GM23338 (cell line): ENCODE results near the gene NFRKB. TPM values are rescaled to one million over a fixed set of nuclear protein-coding genes. Genes with fewer than 3 reads are reported as not detected.

Source experiments
- ATAC-seq: fragments of 200-7000 bp; cut with Tn5 transposase; 3 replicates; pipeline ENCODE4 v1.9.1; 2020
- DNase-seq: peaks from one replicate; pipeline ENCODE4 v3.0.0-alpha.2; 2015; ENCODE audit warnings: low spot score
- H2AFZ ChIP-seq: fragments of 200-600 bp; sonication (generic); 2 replicates; pipeline ENCODE4 v1.8.0; 2016; ENCODE audit warnings: antibody characterized with exemption, mild to moderate bottlenecking, moderate library complexity
- H3F3A ChIP-seq: fragments of 200-600 bp; sonication (generic); replicated peaks from 2 replicates; pipeline ENCODE4 v1.8.0; 2017; ENCODE audit warnings: antibody characterized with exemption, mixed run types, low read depth
- H3K27ac ChIP-seq: fragments of 200-600 bp; sonication (generic); 2 replicates; pipeline ENCODE4 v1.6.1; 2016; ENCODE audit warnings: low read depth
- H3K27me3 ChIP-seq: fragments of 200-600 bp; sonication (generic); 2 replicates; pipeline ENCODE4 v1.8.0; 2016; ENCODE audit warnings: mild to moderate bottlenecking, mixed run types, moderate library complexity; ENCODE audit not compliant: insufficient read depth
- H3K36me3 ChIP-seq: fragments of 200-600 bp; sonication (generic); 2 replicates; pipeline ENCODE4 v1.8.0; 2016; ENCODE audit warnings: mild to moderate bottlenecking; ENCODE audit not compliant: insufficient read depth
- H3K4me1 ChIP-seq: fragments of 200-600 bp; sonication (generic); 2 replicates; pipeline ENCODE4 v1.8.0; 2016; ENCODE audit warnings: mild to moderate bottlenecking, moderate library complexity; ENCODE audit not compliant: insufficient read depth
- H3K4me2 ChIP-seq: fragments of 200-600 bp; sonication (generic); 2 replicates; pipeline ENCODE4 v1.7.1; 2017; ENCODE audit warnings: mixed run types
- H3K4me3 ChIP-seq: fragments of 200-600 bp; sonication (generic); 2 replicates; pipeline ENCODE4 v1.6.1; 2016; ENCODE audit warnings: mixed run types
- H3K79me2 ChIP-seq: fragments of 200-600 bp; sonication (generic); replicated peaks from 2 replicates; pipeline ENCODE4 v1.8.0; 2017; ENCODE audit warnings: mild to moderate bottlenecking; ENCODE audit not compliant: insufficient read depth
- H3K9me2 ChIP-seq: fragments of 200-600 bp; sonication (generic); 2 replicates; pipeline ENCODE4 v1.8.0; 2017; ENCODE audit not compliant: insufficient read depth
- H4K20me1 ChIP-seq: fragments of 200-600 bp; sonication (generic); replicated peaks from 2 replicates; pipeline ENCODE4 v1.8.0; 2017; ENCODE audit warnings: mild to moderate bottlenecking; ENCODE audit not compliant: insufficient read depth
- H3K27ac Mint-ChIP-seq: 2 replicates; pipeline ENCODE4 v1.8.0; 2020; ENCODE audit warnings: inconsistent platforms, mild to moderate bottlenecking, moderate library complexity, mixed read lengths
- H3K27me3 Mint-ChIP-seq: 3 replicates; pipeline ENCODE4 v1.8.0; 2022; ENCODE audit warnings: low read depth, mild to moderate bottlenecking, moderate library complexity, mixed read lengths, inconsistent platforms; ENCODE audit not compliant: insufficient read depth, poor library complexity
- H3K36me3 Mint-ChIP-seq: 3 replicates; pipeline ENCODE4 v1.8.0; 2021; ENCODE audit warnings: low read depth, mild to moderate bottlenecking, inconsistent platforms, moderate library complexity, mixed read lengths
- H3K4me1 Mint-ChIP-seq: 3 replicates; pipeline ENCODE4 v1.8.0; 2020; ENCODE audit warnings: mild to moderate bottlenecking, inconsistent platforms, mixed read lengths
- H3K4me3 Mint-ChIP-seq: 3 replicates; pipeline ENCODE4 v1.8.0; 2021; ENCODE audit warnings: moderate library complexity, mild to moderate bottlenecking, inconsistent platforms, mixed read lengths
- H3K9me3 Mint-ChIP-seq: 3 replicates; pipeline ENCODE4 v1.8.0; 2020; ENCODE audit warnings: moderate library complexity, mild to moderate bottlenecking, inconsistent platforms, mixed read lengths
- CREB1 ChIP-seq: fragments of 250-450 bp; sonication (Bioruptor Pico); IDR thresholded peaks from 2 replicates; pipeline ENCODE4 v1.5.0; 2020; ENCODE audit warnings: low read depth, mild to moderate bottlenecking, moderate library complexity
- EZH2 ChIP-seq: fragments of 200-600 bp; sonication (generic); IDR thresholded peaks from one replicate; pipeline ENCODE4 v1.8.0; 2017; ENCODE audit warnings: antibody characterized with exemption, mild to moderate bottlenecking, low read depth; ENCODE audit not compliant: unreplicated experiment
- EZH2phosphoT487 ChIP-seq: fragments of 200-600 bp; sonication (generic); IDR thresholded peaks from one replicate; pipeline ENCODE4 v1.8.1; 2018; ENCODE audit warnings: antibody characterized with exemption; ENCODE audit not compliant: unreplicated experiment
- JUNB ChIP-seq: IDR thresholded peaks from one replicate; pipeline ENCODE4 v1.6.1; 2016; ENCODE audit warnings: antibody characterized with exemption; ENCODE audit not compliant: unreplicated experiment
- NANOG ChIP-seq: IDR thresholded peaks from 2 replicates; pipeline ENCODE4 v1.6.1; 2016; ENCODE audit warnings: antibody characterized with exemption, borderline replicate concordance
- POLR2AphosphoS5 ChIP-seq: IDR thresholded peaks from 2 replicates; pipeline ENCODE4 v1.6.1; 2016; ENCODE audit warnings: antibody characterized with exemption, low read depth
- REST ChIP-seq: IDR thresholded peaks from one replicate; pipeline ENCODE4 v1.6.1; 2018; ENCODE audit warnings: antibody characterized with exemption; ENCODE audit not compliant: unreplicated experiment
- STAT1 ChIP-seq: IDR thresholded peaks from one replicate; pipeline ENCODE4 v1.6.1; 2016; ENCODE audit warnings: antibody characterized with exemption; ENCODE audit not compliant: unreplicated experiment
- ZNF114 ChIP-seq: fragments of 250-450 bp; sonication (Bioruptor Pico); IDR thresholded peaks from 2 replicates; pipeline ENCODE4 v1.5.0; 2020; ENCODE audit warnings: mild to moderate bottlenecking, moderate library complexity
- ZNF331 ChIP-seq: fragments of 250-450 bp; sonication (Bioruptor Pico); IDR thresholded peaks from 2 replicates; pipeline ENCODE4 v1.5.0; 2020; ENCODE audit warnings: low read depth, mild to moderate bottlenecking, moderate library complexity
- polyA plus RNA-seq: library from polyadenylated mRNA; unstranded; fragments of >200 nt; fragmentation: Nextera tagmentation; extraction: Ambion mirVana; gene quantifications from 2 replicates; pipeline ENCODE4 v1.2.1, GENCODE V29; 2016
- total RNA-seq: library from RNA; depleted of rRNA; stranded (reverse); fragments of >200 nt; shearing (Covaris generic); gene quantifications from 2 replicates; pipeline ENCODE4 v1.2.3, GENCODE V29; 2014
- TF ChIP-seq, protein P1 (sequence below): IDR thresholded peaks from 2 replicates; pipeline ENCODE4 v1.6.1; 2016; ENCODE audit warnings: antibody characterized with exemption
- TF ChIP-seq, protein P2 (sequence below): fragments of 250-450 bp; sonication (Bioruptor Pico); IDR thresholded peaks from 2 replicates; pipeline ENCODE4 v1.5.0; 2020; ENCODE audit warnings: mild to moderate bottlenecking, moderate library complexity
- TF ChIP-seq, protein P3 (sequence below), 2 experiments: fragments of 200-600 bp in 1 of 2; sonication (generic) in 1 of 2; conservative IDR thresholded peaks; 2 replicates each; pipeline versions ENCODE4 v1.5.1 to v1.6.1; 2016 to 2017; ENCODE audit warnings: antibody characterized with exemption in 2 of 2, low read depth in 2 of 2, mild to moderate bottlenecking in 2 of 2, moderate library complexity in 1 of 2

Gene NFRKB
- total and polyA plus RNA-seq, 2 experiments from 2014 or later, result 22.4 to 44.9 TPM

GRCh38 chr11:129865701-129866100 is 29.7 kb downstream of the NFRKB start:
- DNase-seq (no peak), ATAC-seq (no peak)
- Histone ChIP-seq H3K4me2 (no peak overlapping the region), H3K27ac (no peak overlapping the region), H3K9me2 (no peaks in the 10 kb centered on the region), H3K36me3 (peaks cover 50% of the 10 kb centered on the region), H4K20me1 (no peaks in the 10 kb centered on the region), H3K27me3 (no peaks in the 10 kb centered on the region), H3F3A (no peaks in the 10 kb centered on the region), H3K4me1 (peaks cover 5% of the 10 kb centered on the region), H3K79me2 (no peaks in the 10 kb centered on the region), H2AFZ (no peak overlapping the region), H3K4me3 (no peak overlapping the region)
- Mint-ChIP-seq H3K27ac (no peak overlapping the region), H3K4me3 (no peak overlapping the region), H3K27me3 (peaks cover 3% of the 10 kb centered on the region), H3K9me3 (no peaks in the 10 kb centered on the region; the same call in 2 of the 3 replicates), H3K36me3 (peaks cover 84% of the 10 kb centered on the region), H3K4me1 (peaks cover 10% of the 10 kb centered on the region)
- TF ChIP-seq STAT1, result no peak
- TF ChIP-seq, protein P1, sequence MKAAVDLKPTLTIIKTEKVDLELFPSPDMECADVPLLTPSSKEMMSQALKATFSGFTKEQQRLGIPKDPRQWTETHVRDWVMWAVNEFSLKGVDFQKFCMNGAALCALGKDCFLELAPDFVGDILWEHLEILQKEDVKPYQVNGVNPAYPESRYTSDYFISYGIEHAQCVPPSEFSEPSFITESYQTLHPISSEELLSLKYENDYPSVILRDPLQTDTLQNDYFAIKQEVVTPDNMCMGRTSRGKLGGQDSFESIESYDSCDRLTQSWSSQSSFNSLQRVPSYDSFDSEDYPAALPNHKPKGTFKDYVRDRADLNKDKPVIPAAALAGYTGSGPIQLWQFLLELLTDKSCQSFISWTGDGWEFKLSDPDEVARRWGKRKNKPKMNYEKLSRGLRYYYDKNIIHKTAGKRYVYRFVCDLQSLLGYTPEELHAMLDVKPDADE, result no peak
- no peak for TF ChIP-seq ZNF331 (CRISPR knock-in tag)
- TF ChIP-seq REST, result no peak
- TF ChIP-seq EZH2, result no peak
- TF ChIP-seq ZNF114 (CRISPR knock-in tag), result no peak
- TF ChIP-seq EZH2phosphoT487, result no peak
- TF ChIP-seq, protein P2, sequence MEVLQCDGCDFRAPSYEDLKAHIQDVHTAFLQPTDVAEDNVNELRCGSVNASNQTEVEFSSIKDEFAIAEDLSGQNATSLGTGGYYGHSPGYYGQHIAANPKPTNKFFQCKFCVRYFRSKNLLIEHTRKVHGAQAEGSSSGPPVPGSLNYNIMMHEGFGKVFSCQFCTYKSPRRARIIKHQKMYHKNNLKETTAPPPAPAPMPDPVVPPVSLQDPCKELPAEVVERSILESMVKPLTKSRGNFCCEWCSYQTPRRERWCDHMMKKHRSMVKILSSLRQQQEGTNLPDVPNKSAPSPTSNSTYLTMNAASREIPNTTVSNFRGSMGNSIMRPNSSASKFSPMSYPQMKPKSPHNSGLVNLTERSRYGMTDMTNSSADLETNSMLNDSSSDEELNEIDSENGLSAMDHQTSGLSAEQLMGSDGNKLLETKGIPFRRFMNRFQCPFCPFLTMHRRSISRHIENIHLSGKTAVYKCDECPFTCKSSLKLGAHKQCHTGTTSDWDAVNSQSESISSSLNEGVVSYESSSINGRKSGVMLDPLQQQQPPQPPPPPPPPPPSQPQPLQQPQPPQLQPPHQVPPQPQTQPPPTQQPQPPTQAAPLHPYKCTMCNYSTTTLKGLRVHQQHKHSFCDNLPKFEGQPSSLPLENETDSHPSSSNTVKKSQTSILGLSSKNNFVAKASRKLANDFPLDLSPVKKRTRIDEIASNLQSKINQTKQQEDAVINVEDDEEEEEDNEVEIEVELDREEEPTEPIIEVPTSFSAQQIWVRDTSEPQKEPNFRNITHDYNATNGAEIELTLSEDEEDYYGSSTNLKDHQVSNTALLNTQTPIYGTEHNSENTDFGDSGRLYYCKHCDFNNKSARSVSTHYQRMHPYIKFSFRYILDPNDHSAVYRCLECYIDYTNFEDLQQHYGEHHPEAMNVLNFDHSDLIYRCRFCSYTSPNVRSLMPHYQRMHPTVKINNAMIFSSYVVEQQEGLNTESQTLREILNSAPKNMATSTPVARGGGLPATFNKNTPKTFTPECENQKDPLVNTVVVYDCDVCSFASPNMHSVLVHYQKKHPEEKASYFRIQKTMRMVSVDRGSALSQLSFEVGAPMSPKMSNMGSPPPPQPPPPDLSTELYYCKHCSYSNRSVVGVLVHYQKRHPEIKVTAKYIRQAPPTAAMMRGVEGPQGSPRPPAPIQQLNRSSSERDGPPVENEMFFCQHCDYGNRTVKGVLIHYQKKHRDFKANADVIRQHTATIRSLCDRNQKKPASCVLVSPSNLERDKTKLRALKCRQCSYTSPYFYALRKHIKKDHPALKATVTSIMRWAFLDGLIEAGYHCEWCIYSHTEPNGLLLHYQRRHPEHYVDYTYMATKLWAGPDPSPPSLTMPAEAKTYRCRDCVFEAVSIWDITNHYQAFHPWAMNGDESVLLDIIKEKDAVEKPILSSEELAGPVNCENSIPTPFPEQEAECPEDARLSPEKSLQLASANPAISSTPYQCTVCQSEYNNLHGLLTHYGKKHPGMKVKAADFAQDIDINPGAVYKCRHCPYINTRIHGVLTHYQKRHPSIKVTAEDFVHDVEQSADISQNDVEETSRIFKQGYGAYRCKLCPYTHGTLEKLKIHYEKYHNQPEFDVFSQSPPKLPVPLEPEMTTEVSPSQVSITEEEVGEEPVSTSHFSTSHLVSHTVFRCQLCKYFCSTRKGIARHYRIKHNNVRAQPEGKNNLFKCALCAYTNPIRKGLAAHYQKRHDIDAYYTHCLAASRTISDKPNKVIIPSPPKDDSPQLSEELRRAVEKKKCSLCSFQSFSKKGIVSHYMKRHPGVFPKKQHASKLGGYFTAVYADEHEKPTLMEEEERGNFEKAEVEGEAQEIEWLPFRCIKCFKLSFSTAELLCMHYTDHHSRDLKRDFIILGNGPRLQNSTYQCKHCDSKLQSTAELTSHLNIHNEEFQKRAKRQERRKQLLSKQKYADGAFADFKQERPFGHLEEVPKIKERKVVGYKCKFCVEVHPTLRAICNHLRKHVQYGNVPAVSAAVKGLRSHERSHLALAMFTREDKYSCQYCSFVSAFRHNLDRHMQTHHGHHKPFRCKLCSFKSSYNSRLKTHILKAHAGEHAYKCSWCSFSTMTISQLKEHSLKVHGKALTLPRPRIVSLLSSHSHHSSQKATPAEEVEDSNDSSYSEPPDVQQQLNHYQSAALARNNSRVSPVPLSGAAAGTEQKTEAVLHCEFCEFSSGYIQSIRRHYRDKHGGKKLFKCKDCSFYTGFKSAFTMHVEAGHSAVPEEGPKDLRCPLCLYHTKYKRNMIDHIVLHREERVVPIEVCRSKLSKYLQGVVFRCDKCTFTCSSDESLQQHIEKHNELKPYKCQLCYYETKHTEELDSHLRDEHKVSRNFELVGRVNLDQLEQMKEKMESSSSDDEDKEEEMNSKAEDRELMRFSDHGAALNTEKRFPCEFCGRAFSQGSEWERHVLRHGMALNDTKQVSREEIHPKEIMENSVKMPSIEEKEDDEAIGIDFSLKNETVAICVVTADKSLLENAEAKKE (CRISPR knock-in tag), result no peak
- no peak for TF ChIP-seq POLR2AphosphoS5
- no peak for TF ChIP-seq CREB1
- TF ChIP-seq, protein P3, sequence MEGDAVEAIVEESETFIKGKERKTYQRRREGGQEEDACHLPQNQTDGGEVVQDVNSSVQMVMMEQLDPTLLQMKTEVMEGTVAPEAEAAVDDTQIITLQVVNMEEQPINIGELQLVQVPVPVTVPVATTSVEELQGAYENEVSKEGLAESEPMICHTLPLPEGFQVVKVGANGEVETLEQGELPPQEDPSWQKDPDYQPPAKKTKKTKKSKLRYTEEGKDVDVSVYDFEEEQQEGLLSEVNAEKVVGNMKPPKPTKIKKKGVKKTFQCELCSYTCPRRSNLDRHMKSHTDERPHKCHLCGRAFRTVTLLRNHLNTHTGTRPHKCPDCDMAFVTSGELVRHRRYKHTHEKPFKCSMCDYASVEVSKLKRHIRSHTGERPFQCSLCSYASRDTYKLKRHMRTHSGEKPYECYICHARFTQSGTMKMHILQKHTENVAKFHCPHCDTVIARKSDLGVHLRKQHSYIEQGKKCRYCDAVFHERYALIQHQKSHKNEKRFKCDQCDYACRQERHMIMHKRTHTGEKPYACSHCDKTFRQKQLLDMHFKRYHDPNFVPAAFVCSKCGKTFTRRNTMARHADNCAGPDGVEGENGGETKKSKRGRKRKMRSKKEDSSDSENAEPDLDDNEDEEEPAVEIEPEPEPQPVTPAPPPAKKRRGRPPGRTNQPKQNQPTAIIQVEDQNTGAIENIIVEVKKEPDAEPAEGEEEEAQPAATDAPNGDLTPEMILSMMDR (conservative IDR thresholded peaks at IDR 0.05; ENCODE audit: low read depth in 2 of 2), result no peak
- no peak for TF ChIP-seq NANOG
- no peak for TF ChIP-seq JUNB
